BLaER1 (cell line): Measurements from ENCODE around the gene UQCC5.

Source experiments
- H3K27ac ChIP-seq: shearing (Covaris generic); formaldehyde crosslinking; 2 replicates; pipeline ENCODE4 v1.8.1; 2022
- H3K27me3 ChIP-seq: shearing (Covaris generic); formaldehyde crosslinking; 2 replicates; pipeline ENCODE4 v1.8.1; 2022
- H3K36me3 ChIP-seq: shearing (Covaris generic); formaldehyde crosslinking; 2 replicates; pipeline ENCODE4 v1.8.1; 2022
- H3K4me1 ChIP-seq: shearing (Covaris generic); formaldehyde crosslinking; 2 replicates; pipeline ENCODE4 v1.8.1; 2022
- H3K4me2 ChIP-seq: shearing (Covaris generic); formaldehyde crosslinking; 2 replicates; pipeline ENCODE4 v1.8.1; 2022
- H3K4me3 ChIP-seq: shearing (Covaris generic); formaldehyde crosslinking; 2 replicates; pipeline ENCODE4 v1.8.1; 2022
- H3K9ac ChIP-seq: shearing (Covaris generic); formaldehyde crosslinking; 2 replicates; pipeline ENCODE4 v1.8.1; 2022
- H3K9me3 ChIP-seq: shearing (Covaris generic); formaldehyde crosslinking; 2 replicates; pipeline ENCODE4 v1.8.1; 2022
- H4K20me1 ChIP-seq: shearing (Covaris generic); formaldehyde crosslinking; 2 replicates; pipeline ENCODE4 v1.8.1; 2022
- Cebpa-rat ChIP-seq: shearing (Covaris generic); IDR thresholded peaks from 2 replicates; pipeline ENCODE4 v1.8.1; 2022

The UQCC5 gene

GRCh38 chr3:52546111-52546901 lies 9.9 kb downstream of the UQCC5 start:
- Histone ChIP-seq H4K20me1 (peaks cover 57% of the 10 kb centered on the region), H3K27me3 (no peaks in the 10 kb centered on the region), H3K9ac (no peak overlapping the region), H3K36me3 (peaks cover 92% of the 10 kb centered on the region), H3K4me1 (no peaks in the 10 kb centered on the region), H3K4me2 (no peak overlapping the region), H3K27ac (no peak overlapping the region), H3K4me3 (no peak overlapping the region), H3K9me3 (no peaks in the 10 kb centered on the region)
- no peak for TF ChIP-seq Cebpa-rat

GRCh38 chr3:52547143-52547542 lies 10.7 kb downstream of the UQCC5 start:
- Histone ChIP-seq H3K9ac (no peak overlapping the region), H4K20me1 (peaks cover 61% of the 10 kb centered on the region), H3K9me3 (no peaks in the 10 kb centered on the region), H3K4me3 (no peak overlapping the region), H3K4me1 (no peaks in the 10 kb centered on the region), H3K36me3 (peaks cover 92% of the 10 kb centered on the region), H3K27me3 (no peaks in the 10 kb centered on the region), H3K4me2 (no peak overlapping the region), H3K27ac (no peak overlapping the region)
- no peak for TF ChIP-seq Cebpa-rat

GRCh38 chr3:52551118-52551517 lies 14.7 kb downstream of the UQCC5 start:
- no peak overlapping the region for H3K9ac ChIP-seq
- no peak overlapping the region for H3K27ac ChIP-seq
- TF ChIP-seq Cebpa-rat, result no peak
- H3K27me3 ChIP-seq, result no peaks in the 10 kb centered on the region; the same call in 1 of the 2 replicates
- H3K4me3 ChIP-seq, result no peak overlapping the region
- H3K9me3 ChIP-seq, result no peaks in the 10 kb centered on the region
- no peak overlapping the region for H3K4me2 ChIP-seq
- H3K36me3 ChIP-seq, result peaks cover 98% of the 10 kb centered on the region
- H4K20me1 ChIP-seq, result peaks cover 56% of the 10 kb centered on the region
- no peaks in the 10 kb centered on the region for H3K4me1 ChIP-seq

- Histone ChIP-seq H3K4me2 (no peak overlapping the region), H4K20me1 (peaks cover 60% of the 10 kb centered on the region), H3K9me3 (no peaks in the 10 kb centered on the region), H3K4me3 (no peak overlapping the region), H3K36me3 (peaks cover 98% of the 10 kb centered on the region), H3K4me1 (no peaks in the 10 kb centered on the region), H3K27me3 (no peaks in the 10 kb centered on the region; the same call in 1 of the 2 replicates), H3K9ac (no peak overlapping the region), H3K27ac (no peak overlapping the region)
- TF ChIP-seq Cebpa-rat, result no peak
Measured at GRCh38 chr3:52552089-52552488, 15.7 kb downstream of the UQCC5 start.

GRCh38 chr3:52554026-52554755 lies 17.8 kb downstream of the UQCC5 start:
- Histone ChIP-seq H4K20me1 (peaks cover 54% of the 10 kb centered on the region), H3K4me1 (no peaks in the 10 kb centered on the region), H3K27me3 (no peaks in the 10 kb centered on the region; the same call in 1 of the 2 replicates), H3K9me3 (no peaks in the 10 kb centered on the region), H3K4me2 (no peak overlapping the region), H3K4me3 (no peak overlapping the region), H3K27ac (no peak overlapping the region), H3K9ac (no peak overlapping the region), H3K36me3 (peaks cover 98% of the 10 kb centered on the region)
- no peak for TF ChIP-seq Cebpa-rat

- H3K4me2 ChIP-seq, result no peak overlapping the region
- peaks cover 54% of the 10 kb centered on the region for H4K20me1 ChIP-seq
- H3K4me3 ChIP-seq, result no peak overlapping the region
- no peaks in the 10 kb centered on the region for H3K9me3 ChIP-seq
- no peaks in the 10 kb centered on the region for H3K4me1 ChIP-seq
- H3K36me3 ChIP-seq, result peaks cover 98% of the 10 kb centered on the region
- H3K27ac ChIP-seq, result no peak overlapping the region
- TF ChIP-seq Cebpa-rat, result no peak
- no peaks in the 10 kb centered on the region; the same call in 1 of the 2 replicates for H3K27me3 ChIP-seq
- no peak overlapping the region for H3K9ac ChIP-seq
Measured at GRCh38 chr3:52555056-52555455, 18.7 kb downstream of the UQCC5 start.

- Histone ChIP-seq H3K4me1 (no peaks in the 10 kb centered on the region), H3K27me3 (no peaks in the 10 kb centered on the region; the same call in 1 of the 2 replicates), H3K9me3 (no peaks in the 10 kb centered on the region), H3K4me3 (no peak overlapping the region), H4K20me1 (peaks cover 35% of the 10 kb centered on the region), H3K27ac (no peak overlapping the region), H3K36me3 (peaks cover 98% of the 10 kb centered on the region), H3K4me2 (no peak overlapping the region), H3K9ac (no peak overlapping the region)
- TF ChIP-seq Cebpa-rat, result no peak
Measured at GRCh38 chr3:52557011-52557960, 20.9 kb downstream of the UQCC5 start.

- Histone ChIP-seq H3K4me3 (no peak overlapping the region), H3K27me3 (no peaks in the 10 kb centered on the region), H3K36me3 (peaks cover 98% of the 10 kb centered on the region), H3K4me2 (no peak overlapping the region), H4K20me1 (peaks cover 26% of the 10 kb centered on the region), H3K9me3 (no peaks in the 10 kb centered on the region), H3K27ac (no peak overlapping the region), H3K9ac (no peak overlapping the region), H3K4me1 (no peaks in the 10 kb centered on the region)
- no peak for TF ChIP-seq Cebpa-rat
Measured at GRCh38 chr3:52558436-52558835, 22.0 kb downstream of the UQCC5 start.

GRCh38 chr3:52561028-52561747 lies 24.8 kb downstream of the UQCC5 start:
- peaks cover 8% of the 10 kb centered on the region for H4K20me1 ChIP-seq
- H3K9me3 ChIP-seq, result no peaks in the 10 kb centered on the region
- no peaks in the 10 kb centered on the region for H3K27me3 ChIP-seq
- H3K4me2 ChIP-seq, result no peak overlapping the region
- no peak overlapping the region for H3K9ac ChIP-seq
- no peak overlapping the region for H3K4me3 ChIP-seq
- H3K27ac ChIP-seq, result no peak overlapping the region
- TF ChIP-seq Cebpa-rat, result no peak
- peaks cover 99% of the 10 kb centered on the region for H3K36me3 ChIP-seq
- no peaks in the 10 kb centered on the region for H3K4me1 ChIP-seq
